ENCODE data around the gene ATPAF1.
"Not testable (repeated sequence)": the region's sequence is repeated elsewhere in the genome, so short reads cannot be mapped to it uniquely, and the experiment has no call there.

The ATPAF1 gene

GRCh38 chr1:46705408-46705807, 37.2 kb upstream of the ATPAF1 start:
- no peak overlapping the region for H3K4me3 ChIP-seq (ENCODE audit: low read length)
- H3K9me3 ChIP-seq (ENCODE audit: insufficient read depth, low read length) = no peaks in the 10 kb centered on the region
- peaks cover 3% of the 10 kb centered on the region; the same call in 1 of the 2 replicates for H4K20me1 ChIP-seq (ENCODE audit: insufficient read depth, low read length)
- no peak for TF ChIP-seq CTCF (IDR thresholded peaks at IDR 0.05; ENCODE audit: low read depth, low read length)
- TF ChIP-seq EZH2phosphoT487 (IDR thresholded peaks at IDR 0.05; ENCODE audit: low read depth) = no peak
- H3K4me2 ChIP-seq (ENCODE audit: low read length) = no peak overlapping the region
- peaks cover 24% of the 10 kb centered on the region for H3K36me3 ChIP-seq (replicated peaks; ENCODE audit: low read depth, low read length)
- H3K79me2 ChIP-seq (ENCODE audit: low read length) = no peaks in the 10 kb centered on the region; the same call in 1 of the 2 replicates
- H2AFZ ChIP-seq (ENCODE audit: low read depth, low read length) = no peak overlapping the region
- no peaks in the 10 kb centered on the region for H3K27me3 ChIP-seq (ENCODE audit: low read depth, low read length)
- no peak overlapping the region for H3K9ac ChIP-seq (ENCODE audit: low read length)
- no peaks in the 10 kb centered on the region for H3K4me1 ChIP-seq (ENCODE audit: low read length)
- H3K27ac ChIP-seq (ENCODE audit: low read length) = no peak overlapping the region

GRCh38 chr1:46703927-46704641, 35.9 kb upstream of the ATPAF1 start:
- Histone ChIP-seq H3K36me3 (replicated peaks; ENCODE audit: low read depth, low read length) (peaks cover 23% of the 10 kb centered on the region), H3K9me3 (ENCODE audit: insufficient read depth, low read length) (no peaks in the 10 kb centered on the region), H3K27ac (ENCODE audit: low read length) (no peak overlapping the region), H4K20me1 (ENCODE audit: insufficient read depth, low read length) (peaks cover 13% of the 10 kb centered on the region), H3K27me3 (ENCODE audit: low read depth, low read length) (no peaks in the 10 kb centered on the region), H3K4me1 (ENCODE audit: low read length) (peaks cover 6% of the 10 kb centered on the region), H3K79me2 (ENCODE audit: low read length) (no peaks in the 10 kb centered on the region; the same call in 1 of the 2 replicates), H3K9ac (ENCODE audit: low read length) (no peak overlapping the region), H2AFZ (ENCODE audit: low read depth, low read length) (no peak overlapping the region), H3K4me3 (ENCODE audit: low read length) (no peak overlapping the region), H3K4me2 (ENCODE audit: low read length) (no peak overlapping the region)
- TF ChIP-seq CTCF (IDR thresholded peaks at IDR 0.05; ENCODE audit: low read depth, low read length) (no peak), EZH2phosphoT487 (IDR thresholded peaks at IDR 0.05; ENCODE audit: low read depth) (no peak)

GRCh38 chr1:46699666-46700065, 31.5 kb upstream of the ATPAF1 start:
- Histone ChIP-seq H3K9ac (ENCODE audit: low read length) (no peak overlapping the region), H3K4me3 (ENCODE audit: low read length) (no peak overlapping the region), H3K27me3 (ENCODE audit: low read depth, low read length) (no peaks in the 10 kb centered on the region), H3K36me3 (replicated peaks; ENCODE audit: low read depth, low read length) (peaks cover 24% of the 10 kb centered on the region), H3K9me3 (ENCODE audit: insufficient read depth, low read length) (no peaks in the 10 kb centered on the region), H3K4me1 (ENCODE audit: low read length) (peaks cover 6% of the 10 kb centered on the region), H3K27ac (ENCODE audit: low read length) (no peak overlapping the region), H4K20me1 (ENCODE audit: insufficient read depth, low read length) (peaks cover 16% of the 10 kb centered on the region), H2AFZ (ENCODE audit: low read depth, low read length) (no peak overlapping the region), H3K79me2 (ENCODE audit: low read length) (peaks cover 3% of the 10 kb centered on the region), H3K4me2 (ENCODE audit: low read length) (no peak overlapping the region)
- TF ChIP-seq CTCF (IDR thresholded peaks at IDR 0.05; ENCODE audit: low read depth, low read length) (no peak), EZH2phosphoT487 (IDR thresholded peaks at IDR 0.05; ENCODE audit: low read depth) (no peak)

- no peak overlapping the region for H3K4me2 ChIP-seq (ENCODE audit: low read length)
- H3K4me3 ChIP-seq (ENCODE audit: low read length) = no peak overlapping the region
- H3K9me3 ChIP-seq (ENCODE audit: insufficient read depth, low read length) = no peaks in the 10 kb centered on the region
- TF ChIP-seq CTCF (IDR thresholded peaks at IDR 0.05; ENCODE audit: low read depth, low read length) (no peak), EZH2phosphoT487 (IDR thresholded peaks at IDR 0.05; ENCODE audit: low read depth) (no peak)
- peaks cover 24% of the 10 kb centered on the region for H3K36me3 ChIP-seq (replicated peaks; ENCODE audit: low read depth, low read length)
- no peak overlapping the region for H3K9ac ChIP-seq (ENCODE audit: low read length)
- H2AFZ ChIP-seq (ENCODE audit: low read depth, low read length) = no peak overlapping the region
- H4K20me1 ChIP-seq (ENCODE audit: insufficient read depth, low read length) = peaks cover 14% of the 10 kb centered on the region
- H3K79me2 ChIP-seq (ENCODE audit: low read length) = peaks cover 3% of the 10 kb centered on the region
- H3K27ac ChIP-seq (ENCODE audit: low read length) = no peak overlapping the region
- peaks cover 6% of the 10 kb centered on the region for H3K4me1 ChIP-seq (ENCODE audit: low read length)
- H3K27me3 ChIP-seq (ENCODE audit: low read depth, low read length) = no peaks in the 10 kb centered on the region
Measured at GRCh38 chr1:46697053-46697452, 28.9 kb upstream of the ATPAF1 start.

- H3K4me3 ChIP-seq (ENCODE audit: low read length); H2AFZ ChIP-seq (ENCODE audit: low read depth, low read length); H3K9me3 ChIP-seq (ENCODE audit: insufficient read depth, low read length); H3K27me3 ChIP-seq (ENCODE audit: low read depth, low read length); H3K9ac ChIP-seq (ENCODE audit: low read length); H3K4me1 ChIP-seq (ENCODE audit: low read length); H4K20me1 ChIP-seq (ENCODE audit: insufficient read depth, low read length); H3K79me2 ChIP-seq (ENCODE audit: low read length); H3K4me2 ChIP-seq (ENCODE audit: low read length); H3K27ac ChIP-seq (ENCODE audit: low read length): not testable (repeated sequence)
- H3K36me3 ChIP-seq (replicated peaks; ENCODE audit: low read depth, low read length) = peaks cover 28% of the 10 kb centered on the region
Measured at GRCh38 chr1:46694676-46695075, 26.5 kb upstream of the ATPAF1 start.
